NT2/D1 (cell line): ENCODE data around the gene C1orf159.

Source experiments
- SUZ12 ChIP-seq: IDR thresholded peaks from 2 replicates; pipeline ENCODE4 v1.6.1; 2011; ENCODE audit not compliant: insufficient read length, insufficient read depth; ENCODE audit errors: extremely low read depth
- YY1 ChIP-seq: IDR thresholded peaks from 2 replicates; pipeline ENCODE4 v1.6.1; 2011; ENCODE audit not compliant: insufficient read length, insufficient read depth
- ZNF274 ChIP-seq: IDR thresholded peaks from 2 replicates; pipeline ENCODE4 v1.6.1; 2011; ENCODE audit warnings: mild to moderate bottlenecking, low read depth, low read length

- no peak for TF ChIP-seq ZNF274
- no peak for TF ChIP-seq SUZ12
- no peak for TF ChIP-seq YY1
Measured at GRCh38 chr1:1118876-1119220, 3.0 kb upstream of the C1orf159 start.
